SKM-1 (cell line): ENCODE results near the gene CBX4.
"Not testable (repeated sequence)": the region's sequence is repeated elsewhere in the genome, so short reads cannot be mapped to it uniquely, and the experiment has no call there.

ENCODE experiments used
- DNase-seq: peaks from one replicate; lab custom pipeline; 2025; ENCODE audit not compliant: unreplicated experiment; lab: John Stamatoyannopoulos, UW

CBX4 gene

GRCh38 chr17:79861413-79862216 is 22.4 kb upstream of the CBX4 start:
- DNase-seq, result no peak

- DNase-seq, result no peak
Observed at GRCh38 chr17:79859676-79860615, 20.7 kb upstream of the CBX4 start.

- no peak for DNase-seq
Observed at GRCh38 chr17:79857095-79857494, 17.9 kb upstream of the CBX4 start.

GRCh38 chr17:79855331-79856124 is 16.3 kb upstream of the CBX4 start:
- DNase-seq, result no peak

- DNase-seq, result no peak
Observed at GRCh38 chr17:79854080-79855060, 15.1 kb upstream of the CBX4 start.

GRCh38 chr17:79853168-79853567 is 13.9 kb upstream of the CBX4 start:
- not testable (repeated sequence) for DNase-seq

- no peak for DNase-seq
Observed at GRCh38 chr17:79852748-79853147, 13.5 kb upstream of the CBX4 start.

GRCh38 chr17:79851461-79851817 is 12.2 kb upstream of the CBX4 start:
- DNase-seq, result no peak

GRCh38 chr17:79850571-79851460 is 11.6 kb upstream of the CBX4 start:
- DNase-seq, result no peak

- no peak for DNase-seq
Observed at GRCh38 chr17:79849953-79850352, 10.7 kb upstream of the CBX4 start.

- DNase-seq, result no peak
Observed at GRCh38 chr17:79848370-79848766, 9.1 kb upstream of the CBX4 start.

GRCh38 chr17:79847698-79848369 is 8.6 kb upstream of the CBX4 start:
- no peak for DNase-seq

GRCh38 chr17:79845601-79845949 is 6.3 kb upstream of the CBX4 start:
- DNase-seq, result no peak

- DNase-seq, result no peak
Observed at GRCh38 chr17:79844869-79845600, 5.8 kb upstream of the CBX4 start.

- DNase-seq, result no peak
Observed at GRCh38 chr17:79843816-79844800, 4.9 kb upstream of the CBX4 start.

GRCh38 chr17:79843474-79843815 is 4.2 kb upstream of the CBX4 start:
- no peak for DNase-seq
